ENCODE data around the gene HOXB5. TPM values are rescaled to one million over a fixed set of nuclear protein-coding genes. Genes with fewer than 3 reads are reported as not detected.

The HOXB5 gene
- total RNA-seq, 1 donor from 2014 or later: 31.1 TPM

- Mint-ChIP-seq H3K4me3 (no peak overlapping the region), H3K27me3 (ENCODE audit: low read depth) (peaks cover 99% of the 10 kb centered on the region), H3K27ac (no peak overlapping the region), H3K36me3 (peaks cover 18% of the 10 kb centered on the region), H3K4me1 (peaks cover 40% of the 10 kb centered on the region), H3K9me3 (no peaks in the 10 kb centered on the region)
- no peak for TF ChIP-seq CTCF (IDR thresholded peaks at IDR 0.05; ENCODE audit: unreplicated experiment)
- DNase-seq (ENCODE audit: low spot score in 2 of 2, unreplicated experiment in 2 of 2): no peak
Measured at GRCh38 chr17:48634493-48635208, 41.1 kb upstream of the HOXB5 start.

DNA sequence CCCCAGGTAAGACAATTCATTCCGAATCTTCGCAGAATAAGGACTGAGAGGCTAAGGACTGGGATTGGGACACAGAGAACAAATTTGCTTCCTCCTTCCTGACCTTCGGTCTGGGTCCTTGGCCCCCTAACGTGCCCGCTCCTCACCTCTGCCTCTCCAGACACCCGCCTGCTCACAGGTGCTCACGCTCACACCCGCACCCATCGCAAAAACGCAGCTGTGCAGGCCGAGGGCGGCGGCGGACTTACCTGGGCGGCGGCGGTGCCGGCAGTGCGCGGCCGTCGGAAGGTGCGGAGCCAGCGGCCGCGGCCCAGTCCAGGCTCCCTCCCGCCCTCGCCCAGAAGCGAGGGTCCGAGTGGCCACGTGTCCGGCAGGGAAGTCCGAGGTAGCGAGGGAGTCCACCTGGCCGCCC lies 39.7 kb upstream of the HOXB5 start:
- no peak for DNase-seq (ENCODE audit: low spot score in 2 of 2, unreplicated experiment in 2 of 2)
- H3K27ac Mint-ChIP-seq: no peak overlapping the region
- peaks cover 99% of the 10 kb centered on the region for H3K27me3 Mint-ChIP-seq (ENCODE audit: low read depth)
- no peak overlapping the region for H3K4me3 Mint-ChIP-seq
- no peak for TF ChIP-seq CTCF (IDR thresholded peaks at IDR 0.05; ENCODE audit: unreplicated experiment)
- no peaks in the 10 kb centered on the region for H3K9me3 Mint-ChIP-seq
- H3K4me1 Mint-ChIP-seq: peaks cover 46% of the 10 kb centered on the region
- peaks cover 18% of the 10 kb centered on the region for H3K36me3 Mint-ChIP-seq

DNA sequence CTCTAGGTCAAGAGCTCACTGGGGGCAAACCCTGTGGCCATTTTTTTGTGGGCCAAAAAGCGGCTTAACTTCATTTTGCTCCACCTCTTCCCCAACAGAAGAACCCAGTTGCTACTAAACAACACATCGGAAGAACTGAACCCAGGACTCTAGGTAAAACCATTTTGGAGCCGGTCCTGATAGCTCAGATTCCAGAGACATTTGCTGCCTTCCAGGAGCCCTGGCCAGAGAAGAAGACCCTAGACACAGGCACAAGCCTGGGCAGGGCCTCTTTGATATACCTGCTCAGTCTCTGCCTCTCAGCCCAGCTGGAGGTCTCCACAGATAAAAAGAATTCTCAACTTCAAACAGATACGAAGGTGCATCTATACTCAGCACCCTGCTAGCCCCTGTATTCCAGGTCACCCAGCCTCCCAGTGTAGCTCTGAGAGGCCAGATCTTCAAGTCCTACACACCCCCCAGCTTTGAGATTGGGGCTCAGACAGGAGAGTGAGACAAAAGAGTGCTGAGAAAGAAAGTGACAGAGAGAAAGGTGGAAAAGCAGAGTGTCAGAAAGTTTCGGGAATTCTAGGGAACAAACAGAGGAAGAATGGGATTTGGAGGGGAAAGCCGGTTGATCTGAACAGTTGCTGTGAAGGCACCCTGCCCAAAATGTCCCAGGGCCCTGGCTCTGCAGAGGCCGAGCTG lies 39.1 kb upstream of the HOXB5 start:
- Mint-ChIP-seq H3K4me1 (peaks cover 51% of the 10 kb centered on the region), H3K27ac (no peak overlapping the region), H3K36me3 (peaks cover 18% of the 10 kb centered on the region), H3K4me3 (peak overlapping the region; percentile 36), H3K9me3 (no peaks in the 10 kb centered on the region), H3K27me3 (ENCODE audit: low read depth) (peaks cover 99% of the 10 kb centered on the region)
- no peak for TF ChIP-seq CTCF (IDR thresholded peaks at IDR 0.05; ENCODE audit: unreplicated experiment)
- no peak for DNase-seq (ENCODE audit: low spot score in 2 of 2, unreplicated experiment in 2 of 2)

DNA sequence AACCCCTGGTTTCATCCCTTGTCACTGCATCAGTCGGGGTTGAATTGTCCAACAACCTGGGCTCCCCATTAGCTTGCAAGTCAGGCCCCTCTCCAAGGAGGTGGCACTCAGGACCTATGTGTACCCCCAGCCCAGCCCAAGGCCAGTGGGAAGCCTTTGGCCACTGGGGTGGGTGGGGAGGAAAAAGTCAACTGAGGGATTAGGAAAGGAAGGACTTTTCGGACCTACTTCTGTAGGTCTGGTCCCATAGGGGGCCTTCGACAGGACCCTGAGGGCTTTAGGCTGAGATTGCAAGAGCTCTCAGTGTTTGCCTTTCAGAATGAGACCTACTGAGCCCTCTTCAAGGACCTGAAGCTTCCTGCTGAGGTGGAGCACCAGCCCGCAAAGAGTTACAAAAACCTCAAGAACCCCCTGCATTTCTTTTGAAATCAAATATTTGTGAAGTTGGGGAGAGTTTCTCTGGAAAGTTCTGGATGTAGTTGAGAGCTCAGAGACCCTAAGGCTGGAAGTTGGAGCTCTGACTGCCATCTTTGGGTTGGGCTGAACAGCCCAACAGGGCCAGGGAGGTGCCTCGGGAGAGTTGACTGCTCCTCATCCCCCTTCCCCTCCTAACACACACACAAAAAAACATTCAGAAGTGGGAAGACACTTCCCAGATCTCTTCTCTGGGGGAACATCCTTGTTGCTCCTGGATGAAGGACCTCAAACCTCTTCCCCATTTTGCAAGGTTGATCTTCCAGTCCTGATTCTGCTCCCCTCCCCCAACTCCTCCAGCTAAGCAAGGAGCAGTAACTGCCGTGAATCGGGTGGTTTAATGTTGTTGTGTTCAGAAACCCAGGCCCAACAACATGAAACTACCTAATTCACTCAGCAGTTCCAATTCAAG lies 38.4 kb upstream of the HOXB5 start:
- no peak for TF ChIP-seq CTCF (IDR thresholded peaks at IDR 0.05; ENCODE audit: unreplicated experiment)
- H3K9me3 Mint-ChIP-seq: no peaks in the 10 kb centered on the region
- H3K4me3 Mint-ChIP-seq: no peak overlapping the region
- DNase-seq (ENCODE audit: low spot score in 2 of 2, unreplicated experiment in 2 of 2): no peak
- H3K36me3 Mint-ChIP-seq: peaks cover 18% of the 10 kb centered on the region
- H3K27me3 Mint-ChIP-seq (ENCODE audit: low read depth): peaks cover 98% of the 10 kb centered on the region
- no peak overlapping the region for H3K27ac Mint-ChIP-seq
- peaks cover 49% of the 10 kb centered on the region for H3K4me1 Mint-ChIP-seq

GRCh38 chr17:48630925-48631692 lies 37.5 kb upstream of the HOXB5 start:
- no peak overlapping the region for H3K4me3 Mint-ChIP-seq

More at GRCh38 chr17:48630925-48631692, 37.5 kb upstream of the HOXB5 start:
- Mint-ChIP-seq H3K27me3 (ENCODE audit: low read depth) (peaks cover 96% of the 10 kb centered on the region), H3K36me3 (peaks cover 18% of the 10 kb centered on the region), H3K9me3 (no peaks in the 10 kb centered on the region), H3K4me1 (peaks cover 45% of the 10 kb centered on the region), H3K27ac (peak overlapping the region; percentile 74)
- DNase-seq (ENCODE audit: low spot score in 2 of 2, unreplicated experiment in 2 of 2): no peak
- no peak for TF ChIP-seq CTCF (IDR thresholded peaks at IDR 0.05; ENCODE audit: unreplicated experiment)

All from mesothelial cell of epicardium (in vitro differentiated cells).